Spleen (tissue), 13 donors: ENCODE data around the gene PHF3. TPM values are rescaled to one million over a fixed set of nuclear protein-coding genes. Genes with fewer than 3 reads are reported as not detected.
A peak's percentile ranks its signal among the peaks of the same experiment; 100 is the strongest.

Source experiments
- DNase-seq: peaks from one replicate; pipeline ENCODE4 v3.0.0-alpha.2; 2020
- H3K27ac ChIP-seq, 8 donors: fragments of 200-600 bp; sonication (generic) in 7 of 8; 1 replicate in 4 of 8; 2 replicates in 4 of 8; pipeline versions ENCODE4 v1.5.0 to v1.8.0; 2016 to 2021; ENCODE audit warnings: inconsistent platforms in 4 of 8, mild to moderate bottlenecking in 4 of 8, moderate library complexity in 1 of 8
- H3K27me3 ChIP-seq, 7 donors: fragments of 200-600 bp; sonication (generic) in 6 of 7; replicated peaks in 1 of 7; 1 replicate in 4 of 7; 2 replicates in 3 of 7; pipeline versions ENCODE4 v1.5.0 to v1.8.0; 2016 to 2021; ENCODE audit warnings: inconsistent platforms in 3 of 7, mild to moderate bottlenecking in 1 of 7
- H3K36me3 ChIP-seq, 6 donors: fragments of 200-600 bp; sonication (generic) in 5 of 6; 1 replicate in 4 of 6; 2 replicates in 2 of 6; pipeline versions ENCODE4 v1.5.0 to v1.8.0; 2016 to 2021; ENCODE audit warnings: inconsistent platforms in 2 of 6
- H3K4me1 ChIP-seq, 6 donors: fragments of 200-600 bp; sonication (generic) in 5 of 6; 1 replicate in 3 of 6; 2 replicates in 3 of 6; pipeline versions ENCODE4 v1.5.0 to v1.8.0; 2016 to 2021; ENCODE audit warnings: inconsistent platforms in 3 of 6
- H3K4me3 ChIP-seq, 8 donors: fragments of 200-600 bp; sonication (generic) in 7 of 8; 1 replicate in 4 of 8; 2 replicates in 4 of 8; pipeline versions ENCODE4 v1.5.0 to v1.8.0; 2016 to 2021; ENCODE audit warnings: inconsistent platforms in 4 of 8, mild to moderate bottlenecking in 4 of 8, moderate library complexity in 2 of 8
- H3K9me3 ChIP-seq, 8 donors: fragments of 200-600 bp; sonication (generic) in 7 of 8; 1 replicate in 4 of 8; 2 replicates in 4 of 8; pipeline versions ENCODE4 v1.5.0 to v1.8.0; 2016 to 2021; ENCODE audit warnings: inconsistent platforms in 4 of 8
- CTCF ChIP-seq, 11 experiments: fragments of 200-600 bp in 7 of 11; fragments of 450-650 bp in 4 of 11; sonication (generic) in 4 of 11; IDR thresholded peaks in 8 of 11; conservative IDR thresholded peaks in 3 of 11; 1 replicate in 7 of 11; 2 replicates in 4 of 11; pipeline versions ENCODE4 v1.4.0 to v1.8.0; 2016 to 2021; ENCODE audit warnings: antibody characterized with exemption in 11 of 11, inconsistent platforms in 4 of 11, mild to moderate bottlenecking in 1 of 11
- POLR2A ChIP-seq, 3 donors: fragments of 450-650 bp; IDR thresholded peaks; one replicate each; pipeline ENCODE4 v1.5.1; 2017; ENCODE audit warnings: antibody characterized with exemption in 3 of 3, mild to moderate bottlenecking in 1 of 3
- POLR2AphosphoS5 ChIP-seq, 3 donors: sonication (generic); formaldehyde crosslinking; IDR thresholded peaks; one replicate each; pipeline ENCODE4 v1.5.1; 2017; ENCODE audit warnings: antibody characterized with exemption in 3 of 3
- WGBS, 5 donors: extraction: QIAGEN DNeasy Blood & Tissue Kit in 3 of 5; methylation state at CpG; one replicate each; pipeline versions ENCODE4 v1.1.5 to v1.1.7; 2013 to 2018; 5-methylcytosine and 5-hydroxymethylcytosine counted together
- intact Hi-C: fragments of 100-400 bp; cut with DNase I; formaldehyde crosslinking; loops from one replicate; pipeline ENCODE4 v1.15.0; 2023; ENCODE audit warnings: low total_unique reads
- long read RNA-seq, 2 donors: transcript quantifications; one replicate each; lab custom pipeline, GENCODE V29; 2026
- polyA plus RNA-seq, 3 donors: library from polyadenylated mRNA; stranded (reverse); fragments of 200-250 nt; gene quantifications; one replicate each; pipeline ENCODE4 v1.2.1, GENCODE V29; 2013
- total RNA-seq, 7 donors: library from RNA; depleted of rRNA in 3 of 7; stranded (reverse); fragments of >200 nt in 3 of 7; fragmentation: NEBNext Ultra II Directional in 4 of 7; extraction: Animal tissue kit (Norgen Biotek cat#: 25700) in 4 of 7; gene quantifications; one replicate each; pipeline versions ENCODE4 v1.1.0 to v1.2.1, GENCODE V29; 2016 to 2021
- donor health status: healthy with polysubstance abuse.
- donor health status: DM: no; HTN: no; CAD: no; lungs with moderate emphysema.
- donor health status: DM: no; HTN: no; CAD: no.
- donor health status: Bipolar disorder and iron deficiency.
- donor health status: healthy.
- donor health status: DM: no; HTN: no; CAD: no.
- donor health status: DM: yes; HTN: yes; CAD: no.

PHF3 gene, protein sequence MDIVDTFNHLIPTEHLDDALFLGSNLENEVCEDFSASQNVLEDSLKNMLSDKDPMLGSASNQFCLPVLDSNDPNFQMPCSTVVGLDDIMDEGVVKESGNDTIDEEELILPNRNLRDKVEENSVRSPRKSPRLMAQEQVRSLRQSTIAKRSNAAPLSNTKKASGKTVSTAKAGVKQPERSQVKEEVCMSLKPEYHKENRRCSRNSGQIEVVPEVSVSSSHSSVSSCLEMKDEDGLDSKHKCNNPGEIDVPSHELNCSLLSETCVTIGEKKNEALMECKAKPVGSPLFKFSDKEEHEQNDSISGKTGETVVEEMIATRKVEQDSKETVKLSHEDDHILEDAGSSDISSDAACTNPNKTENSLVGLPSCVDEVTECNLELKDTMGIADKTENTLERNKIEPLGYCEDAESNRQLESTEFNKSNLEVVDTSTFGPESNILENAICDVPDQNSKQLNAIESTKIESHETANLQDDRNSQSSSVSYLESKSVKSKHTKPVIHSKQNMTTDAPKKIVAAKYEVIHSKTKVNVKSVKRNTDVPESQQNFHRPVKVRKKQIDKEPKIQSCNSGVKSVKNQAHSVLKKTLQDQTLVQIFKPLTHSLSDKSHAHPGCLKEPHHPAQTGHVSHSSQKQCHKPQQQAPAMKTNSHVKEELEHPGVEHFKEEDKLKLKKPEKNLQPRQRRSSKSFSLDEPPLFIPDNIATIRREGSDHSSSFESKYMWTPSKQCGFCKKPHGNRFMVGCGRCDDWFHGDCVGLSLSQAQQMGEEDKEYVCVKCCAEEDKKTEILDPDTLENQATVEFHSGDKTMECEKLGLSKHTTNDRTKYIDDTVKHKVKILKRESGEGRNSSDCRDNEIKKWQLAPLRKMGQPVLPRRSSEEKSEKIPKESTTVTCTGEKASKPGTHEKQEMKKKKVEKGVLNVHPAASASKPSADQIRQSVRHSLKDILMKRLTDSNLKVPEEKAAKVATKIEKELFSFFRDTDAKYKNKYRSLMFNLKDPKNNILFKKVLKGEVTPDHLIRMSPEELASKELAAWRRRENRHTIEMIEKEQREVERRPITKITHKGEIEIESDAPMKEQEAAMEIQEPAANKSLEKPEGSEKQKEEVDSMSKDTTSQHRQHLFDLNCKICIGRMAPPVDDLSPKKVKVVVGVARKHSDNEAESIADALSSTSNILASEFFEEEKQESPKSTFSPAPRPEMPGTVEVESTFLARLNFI (N-terminal part only)
- total RNA-seq (100 to 1,000 TPM in 1 of 7 donors, 10 to 100 TPM in 6; 66.5 to 111 (median 77.1) TPM), polyA plus RNA-seq (1 to 10 TPM; 7.5 to 9.5 (median 7.7) TPM)
- long read RNA-seq, donor 1, partial matches to known transcripts, result 6 of 6 reads
- long read RNA-seq, donor 1, other reads (novel, unspliced or antisense), result 0 of 6 reads
- long read RNA-seq, donor 2, full-length matches to known transcripts, result 1 of 7 reads
- long read RNA-seq, donor 2, partial matches to known transcripts, result 6 of 7 reads
- long read RNA-seq, donor 2, other reads (novel, unspliced or antisense), result 0 of 7 reads

GRCh38 chr6:63635588-63636517 lies at the start of gene PHF3:
PHF3 (plus strand) TSS chr6:63635802; CDS start chr6:63646552, 10,750 bp downstream.
- Histone ChIP-seq H3K4me1 (peaks cover 40 to 54% (median 47%) of the 10 kb centered on the region in 6 donors), H3K4me3 (peak within 1 kb of the TSS; percentile 73 to 99 (median 90))
- WGBS, 5 donors, result 0 to 1% (median 0%) methylated on average over 18 to 126 of the region's 126 CpGs

DNA sequence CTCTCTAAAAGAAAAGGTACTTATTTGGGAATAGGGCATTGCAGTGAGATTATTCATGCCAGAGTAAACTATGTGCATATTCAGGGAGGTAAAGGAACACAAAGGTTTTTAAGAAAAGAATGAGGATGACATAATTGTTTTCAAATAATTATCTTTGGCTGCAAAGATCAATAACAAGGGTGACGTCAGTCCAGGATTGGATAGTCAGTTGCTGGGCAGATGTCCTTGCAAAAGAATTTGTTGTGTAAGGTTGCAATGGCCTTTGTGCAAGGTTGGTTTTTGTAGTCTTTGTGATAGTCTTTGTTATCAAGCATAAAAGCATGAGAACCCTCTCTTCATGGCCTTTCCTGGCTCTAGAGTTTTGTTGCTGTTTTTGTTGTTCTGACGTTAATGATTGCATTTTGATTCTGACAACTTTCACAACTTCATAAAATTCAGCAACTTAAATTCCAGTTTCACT lies 45.6 kb upstream of the PHF3 start:
- H3K27ac ChIP-seq, result no peak overlapping the region
- 69 to 89% (median 79%) methylated on average over 2 of the region's 2 CpGs for WGBS, 5 donors
- no peaks in the 10 kb centered on the region for H3K36me3 ChIP-seq
- no peak for DNase-seq
- no peak overlapping the region for H3K4me3 ChIP-seq
- no peaks in the 10 kb centered on the region for H3K27me3 ChIP-seq
- H3K4me1 ChIP-seq, result no peaks in the 10 kb centered on the region
- no peak for TF ChIP-seq POLR2AphosphoS5 (IDR thresholded peaks at IDR 0.05)
- no peak for TF ChIP-seq POLR2A (IDR thresholded peaks at IDR 0.05)
- TF ChIP-seq CTCF (IDR thresholded peaks at IDR 0.05 in 8 of 11, conservative IDR thresholded peaks at IDR 0.05 in 3 of 11), result no peak
- H3K9me3 ChIP-seq, result no peaks in the 10 kb centered on the region
- intact Hi-C loops, result no loop called here

More at GRCh38 chr6:63635588-63636517, at the start of gene PHF3:
- Histone ChIP-seq H3K27ac (peak within 1 kb of the TSS; percentile 83 to 99 (median 97)), H3K27me3 (no peaks in the 10 kb centered on the region), H3K9me3 (no peaks in the 10 kb centered on the region), H3K36me3 (no peaks in the 10 kb centered on the region)
- TF ChIP-seq POLR2AphosphoS5 (IDR thresholded peaks at IDR 0.05) (peak; percentile 87 to 91 (median 91)), POLR2A (IDR thresholded peaks at IDR 0.05) (peak in 2 of 3 donors; percentile 16 to 62), CTCF (IDR thresholded peaks at IDR 0.05 in 8 of 11, conservative IDR thresholded peaks at IDR 0.05 in 3 of 11) (peak in 4 of 11 experiments; percentile 9 to 43 (median 21))
- DNase-seq, result peak; percentile 97
- intact Hi-C loops, result loop anchor here (10.0 kb wide), 1 partner anchor 61 kb away; the partner anchor contains the start of genes LOC128125822 and PTP4A1

GRCh38 chr6:63592886-63593285 lies 42.7 kb upstream of the PHF3 start:
- no peak overlapping the region for H3K27ac ChIP-seq
- DNase-seq, result no peak
- H3K4me1 ChIP-seq, result peaks cover 0 to 3% (median 2%) of the 10 kb centered on the region in 6 donors
- 88 to 98% (median 93%) methylated on average over 7 of the region's 7 CpGs for WGBS, 5 donors
- no peaks in the 10 kb centered on the region for H3K27me3 ChIP-seq
- TF ChIP-seq CTCF (IDR thresholded peaks at IDR 0.05 in 8 of 11, conservative IDR thresholded peaks at IDR 0.05 in 3 of 11) (no peak), POLR2AphosphoS5 (IDR thresholded peaks at IDR 0.05) (no peak), POLR2A (IDR thresholded peaks at IDR 0.05) (no peak)
- intact Hi-C loops, result no loop called here
- no peaks in the 10 kb centered on the region for H3K9me3 ChIP-seq
- no peaks in the 10 kb centered on the region for H3K36me3 ChIP-seq
- H3K4me3 ChIP-seq, result no peak overlapping the region
